Pancreas (tissue), 10 donors: Measurements from ENCODE around the gene CCDC121. TPM values are rescaled to one million over a fixed set of nuclear protein-coding genes. Genes with fewer than 3 reads are reported as not detected.

Experiments used
- ATAC-seq, 4 donors: fragments of 200-7000 bp; cut with Tn5 transposase; one replicate each; pipeline versions ENCODE4 v1.8.0 to v1.9.1; 2020; ENCODE audit warnings: mild to moderate bottlenecking in 4 of 4, moderate library complexity in 4 of 4
- DNase-seq, 6 donors: peaks; one replicate each; pipeline ENCODE4 v3.0.0-alpha.2; 2020
- FAIRE-seq: peaks from 2 replicates; lab custom pipeline; 2012; peaks lifted over from hg19 to GRCh38; lab: Jason Lieb, UNC
- H3K27ac ChIP-seq, 4 donors: fragments of 200-600 bp; sonication (generic); 1 replicate in 3 of 4; 2 replicates in 1 of 4; pipeline versions ENCODE4 v1.5.0 to v1.8.0; 2020
- H3K27me3 ChIP-seq, 4 donors: fragments of 200-600 bp; one replicate each; pipeline ENCODE4 v1.8.0; 2021
- H3K36me3 ChIP-seq, 3 donors: fragments of 200-600 bp; sonication (generic) in 1 of 3; one replicate each; pipeline versions ENCODE4 v1.5.0 to v1.8.0; 2020 to 2021
- H3K4me1 ChIP-seq, 3 donors: fragments of 200-600 bp; one replicate each; pipeline ENCODE4 v1.8.0; 2021
- H3K4me3 ChIP-seq, 4 donors: fragments of 200-600 bp; sonication (generic) in 2 of 4; one replicate each; pipeline versions ENCODE4 v1.5.0 to v1.8.0; 2020 to 2021
- H3K9me3 ChIP-seq, 4 donors: fragments of 200-600 bp; one replicate each; pipeline ENCODE4 v1.8.0; 2021
- CTCF ChIP-seq, 4 donors: fragments of 200-600 bp; sonication (generic) in 3 of 4; IDR thresholded peaks; one replicate each; pipeline versions ENCODE4 v1.5.0 to v1.8.0; 2021; ENCODE audit warnings: antibody characterized with exemption in 4 of 4
- WGBS, 2 donors: extraction: QIAGEN DNeasy Blood & Tissue Kit; methylation state at CpG; one replicate each; pipeline ENCODE4 v1.1.7; 2013; 5-methylcytosine and 5-hydroxymethylcytosine counted together
- intact Hi-C, 3 donors: fragments of 100-400 bp; cut with DNase I; formaldehyde crosslinking; loops; one replicate each; pipeline versions ENCODE4 v1.11.1 to v1.14.2; 2022
- polyA plus RNA-seq, 2 donors: library from polyadenylated mRNA; stranded (reverse); fragments of 200-250 nt; gene quantifications; one replicate each; pipeline ENCODE4 v1.2.3, GENCODE V29; 2013
- total RNA-seq, 6 donors: library from RNA; stranded (reverse); fragmentation: NEBNext Ultra II Directional in 4 of 6; extraction: Animal tissue kit (Norgen Biotek cat#: 25700) in 4 of 6; gene quantifications; one replicate each; pipeline versions ENCODE4 v1.2.1 to v1.2.4, GENCODE V29; 2021 to 2023
- donor health status: healthy with polysubstance abuse.
- donor health status: DM: no; HTN: no; CAD: no; lungs with moderate emphysema.
- donor health status: DM: no; HTN: no; CAD: no.
- donor health status: control.
- donor health status: control.
- donor health status: Bipolar disorder and iron deficiency.
- donor health status: DM: yes; HTN: yes; CAD: no.
- donor health status: DM: no; HTN: no; CAD: no.
- donor health status: DM: no; HTN: no; CAD: no.
- donor health status: DM: yes; HTN: yes; CAD: no.

The CCDC121 gene
- total and polyA plus RNA-seq, 8 donors = 1.1 to 3.1 (median 1.8) TPM

GRCh38 chr2:27655155-27655951, 26.5 kb upstream of the CCDC121 start:
- 48 to 66% methylated on average over 7 of the region's 7 CpGs for WGBS, 2 donors
- H3K36me3 ChIP-seq = peaks cover 3 to 52% (median 14%) of the 10 kb centered on the region in 3 donors

GRCh38 chr2:27653397-27653796, 24.6 kb upstream of the CCDC121 start:
- FAIRE-seq (no peak), DNase-seq (no peak), ATAC-seq (no peak)
- Histone ChIP-seq H3K9me3 (no peaks in the 10 kb centered on the region), H3K4me3 (no peak overlapping the region), H3K4me1 (peaks cover 0 to 13% (median 6%) of the 10 kb centered on the region in 3 donors), H3K36me3 (peaks cover 3 to 37% (median 12%) of the 10 kb centered on the region in 3 donors), H3K27ac (no peak overlapping the region), H3K27me3 (no peaks in the 10 kb centered on the region)
- 96 to 98% methylated on average over 2 of the region's 2 CpGs for WGBS, 2 donors
- TF ChIP-seq CTCF (IDR thresholded peaks at IDR 0.05) = no peak
- intact Hi-C loops = no loop called here

More at GRCh38 chr2:27655155-27655951, 26.5 kb upstream of the CCDC121 start:
- intact Hi-C loops = no loop called here
- Histone ChIP-seq H3K4me3 (no peak overlapping the region), H3K4me1 (peaks cover 0 to 20% (median 11%) of the 10 kb centered on the region in 3 donors), H3K27ac (no peak overlapping the region), H3K9me3 (no peaks in the 10 kb centered on the region), H3K27me3 (no peaks in the 10 kb centered on the region)
- TF ChIP-seq CTCF (IDR thresholded peaks at IDR 0.05) = no peak
- DNase-seq = no peak
- no peak for FAIRE-seq
- ATAC-seq = no peak

- WGBS, 2 donors = 72 to 89% methylated on average over 1 of the region's 1 CpG
- TF ChIP-seq CTCF (IDR thresholded peaks at IDR 0.05) = no peak
- Histone ChIP-seq H3K27ac (peak overlapping the region in 1 of 4 donors; percentile 5), H3K4me3 (no peak overlapping the region), H3K4me1 (peaks cover 0 to 13% (median 6%) of the 10 kb centered on the region in 3 donors), H3K9me3 (no peaks in the 10 kb centered on the region), H3K36me3 (peaks cover 3 to 42% (median 12%) of the 10 kb centered on the region in 3 donors), H3K27me3 (no peaks in the 10 kb centered on the region)
- peak in 1 of 4 donors; percentile 36 for ATAC-seq
- intact Hi-C loops = no loop called here
- FAIRE-seq = no peak
- no peak for DNase-seq
These were observed 24.0 kb upstream of the CCDC121 start for GRCh38 chr2:27652790-27653189.

GRCh38 chr2:27652341-27652740, 23.5 kb upstream of the CCDC121 start:
- Histone ChIP-seq H3K27ac (peak overlapping the region in 1 of 4 donors; percentile 5), H3K9me3 (no peaks in the 10 kb centered on the region), H3K4me3 (no peak overlapping the region), H3K36me3 (peaks cover 3 to 44% (median 12%) of the 10 kb centered on the region in 3 donors), H3K4me1 (peaks cover 0 to 13% (median 6%) of the 10 kb centered on the region in 3 donors), H3K27me3 (no peaks in the 10 kb centered on the region)
- ATAC-seq (no peak), FAIRE-seq (no peak), DNase-seq (no peak)
- TF ChIP-seq CTCF (IDR thresholded peaks at IDR 0.05) = no peak
- intact Hi-C loops = no loop called here

GRCh38 chr2:27651056-27651455, 22.2 kb upstream of the CCDC121 start:
- ATAC-seq = no peak
- Histone ChIP-seq H3K27ac (no peak overlapping the region), H3K36me3 (peaks cover 3 to 35% (median 6%) of the 10 kb centered on the region in 3 donors), H3K4me3 (no peak overlapping the region), H3K27me3 (no peaks in the 10 kb centered on the region), H3K4me1 (peaks cover 0 to 13% (median 6%) of the 10 kb centered on the region in 3 donors), H3K9me3 (no peaks in the 10 kb centered on the region)
- DNase-seq = no peak
- 66 to 70% methylated on average over 4 of the region's 4 CpGs for WGBS, 2 donors
- no peak for FAIRE-seq
- TF ChIP-seq CTCF (IDR thresholded peaks at IDR 0.05) = no peak
- intact Hi-C loops = no loop called here
